K562 (cell line): Measurements from ENCODE around the gene ZNF831. TPM values are rescaled to one million over a fixed set of nuclear protein-coding genes. Genes with fewer than 3 reads are reported as not detected.

Experiments used
- ATAC-seq: fragments of 200-7000 bp; cut with Tn5 transposase; 3 replicates; pipeline ENCODE4 v1.9.1; 2020; ENCODE audit warnings: moderate library complexity
- BruUV-seq: library from RNA; stranded (reverse); fragments of 400-500 nt; replicated peaks from 2 replicates; lab custom pipeline; 2021; lab: Mats Ljungman, UMichigan
- CTCF ChIA-PET: fragments of 300-600 bp; formaldehyde crosslinking; extraction: SDS; loops from one replicate; lab custom pipeline; 2021; ENCODE audit warnings: low intra/inter-chr PET ratio; lab: Yijun Ruan, JAX
- POLR2A ChIA-PET: fragments of 300-600, 350-650 bp; sonication (Branson Sonifier 250); formaldehyde crosslinking; extraction: SDS; loops from one replicate; lab custom pipeline; 2021; ENCODE audit warnings: antibody characterized with exemption, inconsistent platforms; lab: Yijun Ruan, JAX
- DNase-seq, 4 experiments: peaks; one replicate each; pipeline versions ENCODE4 v3.0.0 to v3.0.0-alpha.2; 2011 to 2018; ENCODE audit warnings: low spot score in 3 of 4, mixed read lengths in 3 of 4; ENCODE audit errors: extremely low read depth in 1 of 4
- FAIRE-seq: peaks from 2 replicates; lab custom pipeline; 2011; peaks lifted over from hg19 to GRCh38; lab: Jason Lieb, UNC
- H2AFZ ChIP-seq: 2 replicates; pipeline ENCODE4 v1.6.0; 2011; ENCODE audit warnings: low read depth, low read length, control low read depth, inconsistent platforms
- H3K27ac ChIP-seq: fragments of 200-600 bp; 3 replicates; pipeline ENCODE4 v1.8.0; 2011; ENCODE audit warnings: low read depth, mild to moderate bottlenecking, control low read depth, inconsistent platforms, low read length, moderate library complexity, mixed read lengths; ENCODE audit errors: extremely low read depth
- H3K27me3 ChIP-seq, 2 experiments: fragments of 300-600 bp in 1 of 2; 2 replicates in 1 of 2; 3 replicates in 1 of 2; pipeline versions ENCODE4 v1.6.0 to v1.8.0; 2011; ENCODE audit warnings: inconsistent platforms in 2 of 2, low read length in 2 of 2, mild to moderate bottlenecking in 1 of 2, mixed read lengths in 1 of 2, moderate library complexity in 1 of 2; ENCODE audit not compliant: control insufficient read depth in 2 of 2, insufficient read depth in 2 of 2
- H3K36me3 ChIP-seq: fragments of 300-600 bp; 3 replicates; pipeline ENCODE4 v1.8.0; 2011; ENCODE audit warnings: mild to moderate bottlenecking, low read length, inconsistent platforms; ENCODE audit not compliant: control insufficient read depth, insufficient read depth
- H3K4me1 ChIP-seq, 2 experiments: fragments of 200-600 bp in 1 of 2; replicated peaks in 1 of 2; 2 replicates in 1 of 2; 3 replicates in 1 of 2; pipeline versions ENCODE4 v1.5.1 to v1.8.0; 2011; ENCODE audit warnings: inconsistent platforms in 2 of 2, low read length in 2 of 2, mild to moderate bottlenecking in 1 of 2, mixed read lengths in 1 of 2, moderate library complexity in 1 of 2; ENCODE audit not compliant: control insufficient read depth in 2 of 2, insufficient read depth in 2 of 2
- H3K4me2 ChIP-seq: 2 replicates; pipeline ENCODE4 v1.6.1; 2011; ENCODE audit warnings: low read length, control low read depth, inconsistent platforms, mixed read lengths; ENCODE audit not compliant: insufficient read depth
- H3K4me3 ChIP-seq: fragments of 200-600 bp; sonication (generic), shearing (Covaris generic); 2 replicates; pipeline ENCODE4 v1.5.1; 2016; ENCODE audit warnings: control low read depth, inconsistent platforms
- H3K79me2 ChIP-seq: fragments of 200-600 bp; 3 replicates; pipeline ENCODE4 v1.8.0; 2011; ENCODE audit warnings: low read length, inconsistent platforms; ENCODE audit not compliant: control insufficient read depth, insufficient read depth
- H3K9ac ChIP-seq, 2 experiments: 2 replicates each; pipeline versions ENCODE4 v1.6.0 to v1.6.1; 2011; ENCODE audit warnings: low read depth in 2 of 2, low read length in 2 of 2, control low read depth in 1 of 2, inconsistent platforms in 1 of 2, mild to moderate bottlenecking in 1 of 2, mixed read lengths in 1 of 2; ENCODE audit not compliant: insufficient read depth in 1 of 2
- H3K9me1 ChIP-seq: one replicate; pipeline ENCODE4 v1.6.0; 2011; ENCODE audit warnings: inconsistent platforms, mild to moderate bottlenecking, low read length, moderate library complexity; ENCODE audit not compliant: control insufficient read depth, insufficient read depth
- H3K9me3 ChIP-seq: replicated peaks from 2 replicates; pipeline ENCODE4 v1.5.1; 2011; ENCODE audit warnings: low read depth, low read length, inconsistent platforms; ENCODE audit not compliant: control insufficient read depth, insufficient read depth
- H4K20me1 ChIP-seq: replicated peaks from 2 replicates; pipeline ENCODE4 v1.6.1; 2011; ENCODE audit warnings: low read length, inconsistent platforms, mixed read lengths; ENCODE audit not compliant: control insufficient read depth, insufficient read depth
- PTRF ChIP-seq: fragments of 450-650 bp; IDR thresholded peaks from 2 replicates; pipeline ENCODE4 v1.6.1; 2016; ENCODE audit warnings: mild to moderate bottlenecking, missing genetic modification characterization, missing compliant biosample characterization
- RAD51 ChIP-seq: fragments of 450-650 bp; IDR thresholded peaks from 2 replicates; pipeline ENCODE4 v1.7.1; 2016; ENCODE audit warnings: low read depth, mild to moderate bottlenecking, borderline replicate concordance
- RERE ChIP-seq: sonication (generic); formaldehyde crosslinking; IDR thresholded peaks from 2 replicates; pipeline ENCODE4 v1.8.0; 2023; ENCODE audit warnings: missing genetic modification reagents, mild to moderate bottlenecking, borderline replicate concordance
- SIN3B ChIP-seq: fragments of 450-650 bp; IDR thresholded peaks from 2 replicates; pipeline ENCODE4 v1.6.1; 2017; ENCODE audit warnings: low read depth, mild to moderate bottlenecking, moderate library complexity
- SNAPC5 ChIP-seq: fragments of 250-450 bp; sonication (Bioruptor Pico); IDR thresholded peaks from 2 replicates; pipeline ENCODE4 v1.8.0; 2021; ENCODE audit warnings: moderate library complexity, mild to moderate bottlenecking, inconsistent platforms
- STAG1 ChIP-seq: sonication (generic); formaldehyde crosslinking; IDR thresholded peaks from 2 replicates; pipeline ENCODE4 v1.5.0; 2020; ENCODE audit warnings: missing genetic modification reagents, borderline replicate concordance
- THRAP3 ChIP-seq: fragments of 450-650 bp; IDR thresholded peaks from 2 replicates; pipeline ENCODE4 v1.6.1; 2016; ENCODE audit warnings: mild to moderate bottlenecking, inconsistent platforms, borderline replicate concordance
- ZNF311 ChIP-seq: fragments of 250-450 bp; sonication (Bioruptor Pico); IDR thresholded peaks from 2 replicates; pipeline ENCODE4 v1.4.0; 2020; ENCODE audit warnings: mild to moderate bottlenecking, moderate library complexity
- ZNF324 ChIP-seq: fragments of 250-450 bp; sonication (Bioruptor Pico); IDR thresholded peaks from 2 replicates; pipeline ENCODE4 v1.4.0; 2020; ENCODE audit warnings: mild to moderate bottlenecking
- ZNF764 ChIP-seq: fragments of 250-450 bp; sonication (Bioruptor Pico); IDR thresholded peaks from 2 replicates; pipeline ENCODE4 v1.4.0; 2020; ENCODE audit warnings: low read depth, mild to moderate bottlenecking, moderate library complexity
- WGBS: fragments of 100-300 bp; shearing (Covaris generic); methylation state at CpG from one replicate; pipeline ENCODE4 v1.1.6; 2016; ENCODE audit warnings: low coverage, mixed read lengths; ENCODE audit not compliant: insufficient coverage; ENCODE audit errors: missing lambda C conversion rate; 5-methylcytosine and 5-hydroxymethylcytosine counted together
- in situ Hi-C: fragments of 300-500 bp; cut with MboI; formaldehyde crosslinking; loops from 4 replicates; pipeline ENCODE4 v1.15.0; 2018; ENCODE audit warnings: inconsistent platforms, mixed read lengths
- intact Hi-C: fragments of 100-400 bp; cut with micrococcal nuclease; formaldehyde crosslinking; loops from 2 replicates; pipeline ENCODE4 v1.14.2; 2022
- polyA plus RNA-seq, 8 experiments: library from polyadenylated mRNA; depleted of rRNA in 4 of 8; stranded (reverse) in 5 of 8; unstranded in 3 of 8; fragments of >200 nt; fragmentation: Nextera tagmentation in 2 of 8; fragmentation: Illumina TruSeq in 1 of 8; extraction: Ambion mirVana in 2 of 8; extraction: Trizol in 1 of 8; gene quantifications; 2 replicates each; pipeline versions ENCODE4 v1.2.1 to v1.2.3, GENCODE V29; 2011 to 2014; ENCODE audit warnings: inconsistent platforms in 1 of 8, missing spikeins in 1 of 8
- total RNA-seq, 7 experiments: library from RNA; depleted of rRNA in 6 of 7; stranded (reverse); fragments of >200 nt in 6 of 7; fragmentation: Illumina TruSeq in 2 of 7; extraction: Trizol in 2 of 7; gene quantifications; 2 replicates each; pipeline versions ENCODE4 v1.2.1 to v1.2.3, GENCODE V29; 2011 to 2021; ENCODE audit warnings: low replicate concordance in 1 of 7

The ZNF831 gene
- total and polyA plus RNA-seq, 9 of the 15 experiments (the other 6 are each of a cell fraction or from before 2014, with no cell fraction given), result not detected

- POLR2A ChIA-PET, result interaction anchor here (0.7 kb wide), 1 partner anchor 447 kb away, joined by 3 read pairs; no protein-coding TSS in a partner anchor
- Histone ChIP-seq H3K27me3 (peaks cover 5 to 23% of the 10 kb centered on the region in 2 experiments; a peak in 3 of 5 replicates), H2AFZ (no peak within 1 kb of the TSS)
Measured at GRCh38 chr20:59300333-59301081, 136.9 kb downstream of the ZNF831 start, which contains the start of gene EDN3. EDN3 (plus strand) TSS chr20:59300611; CDS start chr20:59300813, 202 bp downstream.

More at GRCh38 chr20:59300333-59301081, 136.9 kb downstream of the ZNF831 start, which contains the start of gene EDN3:
- ATAC-seq (no peak), DNase-seq (no peak), FAIRE-seq (no peak)
- CTCF ChIA-PET, result no interaction called here
- no peak for TF ChIP-seq PTRF (tag)
- TF ChIP-seq SIN3B, result no peak
- no peak for TF ChIP-seq ZNF324 (CRISPR knock-in tag)
- no peak for TF ChIP-seq RERE (CRISPR knock-in tag)
- TF ChIP-seq RAD51, result no peak
- TF ChIP-seq ZNF311 (CRISPR knock-in tag), result no peak
- TF ChIP-seq SNAPC5 (CRISPR knock-in tag), result no peak
- TF ChIP-seq STAG1, result no peak
- no peak for TF ChIP-seq ZNF764
- TF ChIP-seq THRAP3, result no peak
- no peaks in the 10 kb centered on the region for H3K9me3 ChIP-seq
- no peak within 1 kb of the TSS for H3K9ac ChIP-seq
- in situ Hi-C loops (no loop called here), intact Hi-C loops (no loop called here)
- no peaks in the 10 kb centered on the region for H4K20me1 ChIP-seq
- H3K4me1 ChIP-seq, result no peaks in the 10 kb centered on the region
- no peaks in the 10 kb centered on the region for H3K79me2 ChIP-seq
- H3K9me1 ChIP-seq, result no peaks in the 10 kb centered on the region
- no peak within 1 kb of the TSS for H3K27ac ChIP-seq
- no TSS peak for BruUV-seq
- no peaks in the 10 kb centered on the region for H3K36me3 ChIP-seq
- 15% methylated on average over 48 of the region's 77 CpGs for WGBS
- H3K4me3 ChIP-seq, result no peak within 1 kb of the TSS
- no peak within 1 kb of the TSS for H3K4me2 ChIP-seq
